PC-3 (cell line): ENCODE measurements around the gene RNU1-4. TPM values are rescaled to one million over a fixed set of nuclear protein-coding genes. Genes with fewer than 3 reads are reported as not detected.
"Not testable (repeated sequence)": the region's sequence is repeated elsewhere in the genome, so short reads cannot be mapped to it uniquely, and the experiment has no call there.

Experiments
- ATAC-seq: fragments of 200-7000 bp; cut with Tn5 transposase; 2 replicates; pipeline ENCODE4 v1.9.1; 2020; ENCODE audit warnings: mild to moderate bottlenecking, moderate library complexity
- BruUV-seq: library from RNA; stranded (reverse); fragments of 400-500 nt; replicated peaks from 2 replicates; lab custom pipeline; 2021; lab: Mats Ljungman, UMichigan
- CTCF ChIA-PET: fragments of 300-600 bp; sonication (Branson Sonifier 250); formaldehyde crosslinking; loops from one replicate; lab custom pipeline; 2022; ENCODE audit warnings: antibody characterized with exemption; lab: Charles Lee
- POLR2A ChIA-PET: fragments of 300-600 bp; sonication (Branson Sonifier 250); formaldehyde crosslinking; loops from one replicate; lab custom pipeline; 2022; ENCODE audit warnings: antibody characterized with exemption; ENCODE audit not compliant: unreplicated experiment; lab: Charles Lee
- DNase-seq: peaks from one replicate; pipeline ENCODE4 v3.0.0-alpha.2; 2015
- H2AFZ ChIP-seq: fragments of 300-600 bp; sonication (generic); 2 replicates; pipeline ENCODE4 v1.6.0; 2016; ENCODE audit warnings: antibody characterized with exemption, low read length
- H3F3A ChIP-seq: fragments of 300-600 bp; sonication (generic); one replicate; pipeline ENCODE4 v1.6.0; 2017; ENCODE audit warnings: antibody characterized with exemption, low read length, control low read depth, mild to moderate bottlenecking; ENCODE audit not compliant: unreplicated experiment
- H3K27ac ChIP-seq: fragments of 300-600 bp; sonication (generic); 2 replicates; pipeline ENCODE4 v1.5.1; 2016; ENCODE audit warnings: mild to moderate bottlenecking, low read length
- H3K27me3 ChIP-seq: fragments of 300-600 bp; sonication (generic); 2 replicates; pipeline ENCODE4 v1.6.1; 2016; ENCODE audit warnings: low read length, mixed read lengths
- H3K36me3 ChIP-seq: fragments of 300-600 bp; sonication (generic); 2 replicates; pipeline ENCODE4 v1.6.1; 2016; ENCODE audit warnings: low read depth, mixed run types, low read length, mixed read lengths
- H3K4me1 ChIP-seq: fragments of 300-600 bp; sonication (generic); 2 replicates; pipeline ENCODE4 v1.5.1; 2016; ENCODE audit warnings: low read length; ENCODE audit not compliant: insufficient read depth
- H3K4me2 ChIP-seq: fragments of 300-600 bp; sonication (generic); 2 replicates; pipeline ENCODE4 v1.6.0; 2016; ENCODE audit warnings: low read length
- H3K4me3 ChIP-seq: fragments of 300-600 bp; sonication (generic); 2 replicates; pipeline ENCODE4 v1.5.1; 2016; ENCODE audit warnings: mild to moderate bottlenecking, low read length, mixed read lengths
- H3K79me2 ChIP-seq: fragments of 300-600 bp; sonication (generic); 2 replicates; pipeline ENCODE4 v1.6.1; 2017; ENCODE audit warnings: low read length, mixed read lengths
- H3K9ac ChIP-seq: fragments of 300-600 bp; sonication (generic); 2 replicates; pipeline ENCODE4 v1.6.0; 2016; ENCODE audit warnings: mild to moderate bottlenecking, low read length
- H3K9me2 ChIP-seq: fragments of 300-600 bp; sonication (generic); replicated peaks from 2 replicates; pipeline ENCODE4 v1.6.1; 2016; ENCODE audit warnings: mixed run types, low read length, mixed read lengths
- H3K9me3 ChIP-seq: fragments of 300-600 bp; sonication (generic); 2 replicates; pipeline ENCODE4 v1.6.1; 2016; ENCODE audit warnings: low read length, mixed read lengths
- H4K20me1 ChIP-seq: fragments of 300-600 bp; sonication (generic); 2 replicates; pipeline ENCODE4 v1.6.1; 2016; ENCODE audit warnings: low read length, mixed read lengths
- intact Hi-C: fragments of 100-400 bp; cut with micrococcal nuclease; formaldehyde crosslinking; loops from 2 replicates; pipeline ENCODE4 v1.9.0; 2023
- total RNA-seq: library from RNA; depleted of rRNA; stranded (reverse); fragments of >200 nt; gene quantifications from 2 replicates; pipeline ENCODE4 v1.2.3, GENCODE V29; 2014

RNU1-4 gene
- total RNA-seq, 1 experiment from 2014 or later: under 0.01 TPM

GRCh38 chr1:16694308-16694702 is 46.0 kb upstream of the RNU1-4 start:
- intact Hi-C loops, H3K36me3 ChIP-seq, H3K9ac ChIP-seq, ATAC-seq, CTCF ChIA-PET, DNase-seq, H3K27me3 ChIP-seq, H3F3A ChIP-seq, BruUV-seq, H3K79me2 ChIP-seq, H3K4me1 ChIP-seq, H2AFZ ChIP-seq, POLR2A ChIA-PET, H3K9me2 ChIP-seq, H3K4me3 ChIP-seq, H4K20me1 ChIP-seq, H3K27ac ChIP-seq, H3K9me3 ChIP-seq, H3K4me2 ChIP-seq: not testable (repeated sequence)

- H3K27me3 ChIP-seq, H3K4me1 ChIP-seq, H3K9me2 ChIP-seq, intact Hi-C loops, H3K9ac ChIP-seq, H3K4me3 ChIP-seq, BruUV-seq, H3K27ac ChIP-seq, H4K20me1 ChIP-seq, H3F3A ChIP-seq, H3K9me3 ChIP-seq, H2AFZ ChIP-seq, H3K79me2 ChIP-seq, H3K36me3 ChIP-seq: not testable (repeated sequence)
- peak; percentile 55 for ATAC-seq
- ChIA-PET POLR2A (interaction anchor here (0.6 kb wide), 1 partner anchor 888 kb away, joined by 5 read pairs; no protein-coding TSS in a partner anchor), CTCF (interaction anchor here (0.6 kb wide), 1 partner anchor 10 kb away, joined by 3 read pairs; no protein-coding TSS in a partner anchor)
- peak overlapping the region; percentile 39; the same call in 1 of the 2 replicates for H3K4me2 ChIP-seq
- peak; percentile 53 for DNase-seq
Measured at GRCh38 chr1:16696507-16697150, 43.7 kb upstream of the RNU1-4 start.

GRCh38 chr1:16697152-16697551 is 43.2 kb upstream of the RNU1-4 start:
- H3K9ac ChIP-seq, H3K9me3 ChIP-seq, H3K4me3 ChIP-seq, H3K9me2 ChIP-seq, H3K79me2 ChIP-seq, H4K20me1 ChIP-seq, intact Hi-C loops, H3K27ac ChIP-seq, H3K4me2 ChIP-seq, ATAC-seq, DNase-seq, H3F3A ChIP-seq, H3K4me1 ChIP-seq, POLR2A ChIA-PET, H3K36me3 ChIP-seq, BruUV-seq, H3K27me3 ChIP-seq, H2AFZ ChIP-seq: not testable (repeated sequence)
- CTCF ChIA-PET: interaction anchor here (0.6 kb wide), 1 partner anchor 10 kb away, joined by 3 read pairs; no protein-coding TSS in a partner anchor

GRCh38 chr1:16699440-16699839 is 40.9 kb upstream of the RNU1-4 start:
- H3K79me2 ChIP-seq, ATAC-seq, H2AFZ ChIP-seq, H3K27ac ChIP-seq, BruUV-seq, H3K4me3 ChIP-seq, H4K20me1 ChIP-seq, H3K36me3 ChIP-seq, H3K9ac ChIP-seq, H3K4me1 ChIP-seq, H3K4me2 ChIP-seq, DNase-seq, intact Hi-C loops, H3K9me2 ChIP-seq, H3F3A ChIP-seq, H3K27me3 ChIP-seq, POLR2A ChIA-PET, H3K9me3 ChIP-seq: not testable (repeated sequence)
- CTCF ChIA-PET: interaction anchor here (0.5 kb wide), 1 partner anchor 8 kb away, joined by 5 read pairs; no protein-coding TSS in a partner anchor

GRCh38 chr1:16700138-16700895 is 40.0 kb upstream of the RNU1-4 start:
- CTCF ChIA-PET, BruUV-seq: not testable (repeated sequence)

GRCh38 chr1:16701189-16701588 is 39.1 kb upstream of the RNU1-4 start:
- H3K36me3 ChIP-seq, H3K27me3 ChIP-seq, DNase-seq, BruUV-seq, H3F3A ChIP-seq, H4K20me1 ChIP-seq, H3K4me3 ChIP-seq, POLR2A ChIA-PET, H3K79me2 ChIP-seq, intact Hi-C loops, H3K9me2 ChIP-seq, H3K4me1 ChIP-seq, H3K9ac ChIP-seq, H3K27ac ChIP-seq, H2AFZ ChIP-seq, H3K9me3 ChIP-seq, H3K4me2 ChIP-seq, ATAC-seq: not testable (repeated sequence)
- CTCF ChIA-PET: interaction anchor here (0.7 kb wide), 1 partner anchor 80 kb away, joined by 4 read pairs; no protein-coding TSS in a partner anchor

More at GRCh38 chr1:16700138-16700895, 40.0 kb upstream of the RNU1-4 start:
- H2AFZ ChIP-seq, intact Hi-C loops, H3F3A ChIP-seq, H3K4me1 ChIP-seq, POLR2A ChIA-PET, H3K27me3 ChIP-seq, H3K36me3 ChIP-seq, H3K4me3 ChIP-seq, H3K4me2 ChIP-seq, DNase-seq, H3K9me2 ChIP-seq, H3K27ac ChIP-seq, H3K9ac ChIP-seq, H3K79me2 ChIP-seq, H4K20me1 ChIP-seq, H3K9me3 ChIP-seq: not testable (repeated sequence)
- peak; percentile 17; the same call in 1 of the 2 replicates for ATAC-seq
